Fibroblast of peridontal ligament (primary cell): ENCODE measurements around the gene TRAPPC3.

Source experiments
- DNase-seq: peaks from one replicate; pipeline ENCODE4 v3.0.0-alpha.2; 2010; ENCODE audit errors: extremely low read depth

TRAPPC3 gene

GRCh38 chr1:36154335-36154734, 5.0 kb upstream of the TRAPPC3 start:
- no peak for DNase-seq

- DNase-seq = no peak
Observed at GRCh38 chr1:36153476-36153875, 4.2 kb upstream of the TRAPPC3 start.

GRCh38 chr1:36151845-36152203, 2.5 kb upstream of the TRAPPC3 start:
- no peak for DNase-seq

GRCh38 chr1:36151134-36151844, 2.0 kb upstream of the TRAPPC3 start:
- DNase-seq = peak; percentile 14

- DNase-seq = peak; percentile 88
Observed at GRCh38 chr1:36150296-36151133, 1.2 kb upstream of the TRAPPC3 start.

GRCh38 chr1:36149973-36150295, 648 bp upstream of the TRAPPC3 start:
- DNase-seq = no peak

- DNase-seq = peak; percentile 30
Observed at GRCh38 chr1:36148821-36149236, 457 bp downstream of the TRAPPC3 start.

- DNase-seq = no peak
Observed at GRCh38 chr1:36144413-36144812, 4.9 kb downstream of the TRAPPC3 start.

GRCh38 chr1:36143424-36143823, 5.9 kb downstream of the TRAPPC3 start:
- DNase-seq = no peak

- DNase-seq = peak; percentile 18
Observed at GRCh38 chr1:36142121-36142520, 7.2 kb downstream of the TRAPPC3 start.

GRCh38 chr1:36139521-36139920, 9.8 kb downstream of the TRAPPC3 start:
- no peak for DNase-seq

GRCh38 chr1:36137776-36138175, 11.5 kb downstream of the TRAPPC3 start:
- DNase-seq = no peak

- no peak for DNase-seq
Observed at GRCh38 chr1:36137226-36137625, 12.1 kb downstream of the TRAPPC3 start.

GRCh38 chr1:36136535-36136934, 12.8 kb downstream of the TRAPPC3 start:
- DNase-seq = peak; percentile 90

GRCh38 chr1:36135796-36136195, 13.5 kb downstream of the TRAPPC3 start:
- no peak for DNase-seq

- DNase-seq = no peak
Observed at GRCh38 chr1:36135330-36135667, 14.0 kb downstream of the TRAPPC3 start.

- peak; percentile 70 for DNase-seq
Observed at GRCh38 chr1:36134505-36135329, 14.6 kb downstream of the TRAPPC3 start.

GRCh38 chr1:36134031-36134430, 15.3 kb downstream of the TRAPPC3 start:
- peak; percentile 34 for DNase-seq

- DNase-seq = peak; percentile 98
Observed at GRCh38 chr1:36133484-36133883, 15.8 kb downstream of the TRAPPC3 start.

GRCh38 chr1:36132029-36132428, 17.3 kb downstream of the TRAPPC3 start:
- no peak for DNase-seq

GRCh38 chr1:36128905-36129206, 20.4 kb downstream of the TRAPPC3 start:
- DNase-seq = no peak

GRCh38 chr1:36128126-36128904, 21.0 kb downstream of the TRAPPC3 start:
- DNase-seq = no peak
